Measurements from ENCODE around the gene NOVA2.

DNA sequence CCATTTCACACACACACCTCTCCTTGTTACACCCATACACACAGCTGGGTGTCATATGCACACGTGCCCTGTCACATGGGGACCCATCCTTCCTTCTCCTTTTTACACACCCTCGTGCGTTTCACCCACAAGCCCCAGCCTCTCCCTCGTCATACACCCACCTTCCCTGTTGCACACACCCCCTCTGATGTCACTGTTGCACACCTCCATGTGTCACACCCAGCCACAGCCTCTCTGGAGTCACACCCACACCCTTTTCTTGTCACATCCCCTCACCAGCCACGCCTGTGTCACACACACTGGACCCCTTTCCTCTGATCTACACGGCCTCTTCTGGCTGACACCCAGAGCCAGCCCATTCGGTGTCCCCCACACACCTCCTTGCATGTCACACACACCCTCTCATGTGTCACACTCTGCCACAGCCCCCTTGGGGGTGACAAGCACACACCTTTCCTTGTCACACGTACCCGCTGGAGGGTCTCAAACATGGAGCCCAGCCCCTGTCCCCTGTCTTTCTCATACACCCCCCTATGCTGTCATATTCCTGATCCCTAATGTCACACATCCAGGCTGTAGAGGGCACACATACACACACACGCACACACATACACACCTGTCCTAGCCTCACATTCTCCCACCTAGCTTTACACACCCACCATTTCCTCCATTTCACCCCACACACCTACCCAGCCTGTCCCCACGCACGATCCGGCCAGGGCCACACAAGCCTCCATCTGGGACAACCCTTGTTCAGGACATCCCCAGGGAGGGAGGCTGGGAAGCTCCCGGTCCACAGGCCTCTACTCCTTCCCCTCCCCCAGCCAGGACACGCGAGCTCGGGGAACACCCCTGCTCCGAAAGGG lies 1.4 kb downstream of the NOVA2 start:
- no peak for TF ChIP-seq EZH2 (IDR thresholded peaks at IDR 0.05; ENCODE audit: borderline replicate concordance, low read length)
- TF ChIP-seq, protein P1, sequence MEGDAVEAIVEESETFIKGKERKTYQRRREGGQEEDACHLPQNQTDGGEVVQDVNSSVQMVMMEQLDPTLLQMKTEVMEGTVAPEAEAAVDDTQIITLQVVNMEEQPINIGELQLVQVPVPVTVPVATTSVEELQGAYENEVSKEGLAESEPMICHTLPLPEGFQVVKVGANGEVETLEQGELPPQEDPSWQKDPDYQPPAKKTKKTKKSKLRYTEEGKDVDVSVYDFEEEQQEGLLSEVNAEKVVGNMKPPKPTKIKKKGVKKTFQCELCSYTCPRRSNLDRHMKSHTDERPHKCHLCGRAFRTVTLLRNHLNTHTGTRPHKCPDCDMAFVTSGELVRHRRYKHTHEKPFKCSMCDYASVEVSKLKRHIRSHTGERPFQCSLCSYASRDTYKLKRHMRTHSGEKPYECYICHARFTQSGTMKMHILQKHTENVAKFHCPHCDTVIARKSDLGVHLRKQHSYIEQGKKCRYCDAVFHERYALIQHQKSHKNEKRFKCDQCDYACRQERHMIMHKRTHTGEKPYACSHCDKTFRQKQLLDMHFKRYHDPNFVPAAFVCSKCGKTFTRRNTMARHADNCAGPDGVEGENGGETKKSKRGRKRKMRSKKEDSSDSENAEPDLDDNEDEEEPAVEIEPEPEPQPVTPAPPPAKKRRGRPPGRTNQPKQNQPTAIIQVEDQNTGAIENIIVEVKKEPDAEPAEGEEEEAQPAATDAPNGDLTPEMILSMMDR (IDR thresholded peaks at IDR 0.05; ENCODE audit: low read length), result no peak

All from OCI-LY1 (cell line).